HG03521 (cell line): ENCODE results near the gene PDE9A.

Experiments
- ATAC-seq: cut with Tn5 transposase; IDR thresholded peaks from one replicate; pipeline ENCODE4 v1.9.1; 2021; ENCODE audit warnings: mild to moderate bottlenecking, moderate library complexity; ENCODE audit not compliant: unreplicated experiment

PDE9A gene

DNA sequence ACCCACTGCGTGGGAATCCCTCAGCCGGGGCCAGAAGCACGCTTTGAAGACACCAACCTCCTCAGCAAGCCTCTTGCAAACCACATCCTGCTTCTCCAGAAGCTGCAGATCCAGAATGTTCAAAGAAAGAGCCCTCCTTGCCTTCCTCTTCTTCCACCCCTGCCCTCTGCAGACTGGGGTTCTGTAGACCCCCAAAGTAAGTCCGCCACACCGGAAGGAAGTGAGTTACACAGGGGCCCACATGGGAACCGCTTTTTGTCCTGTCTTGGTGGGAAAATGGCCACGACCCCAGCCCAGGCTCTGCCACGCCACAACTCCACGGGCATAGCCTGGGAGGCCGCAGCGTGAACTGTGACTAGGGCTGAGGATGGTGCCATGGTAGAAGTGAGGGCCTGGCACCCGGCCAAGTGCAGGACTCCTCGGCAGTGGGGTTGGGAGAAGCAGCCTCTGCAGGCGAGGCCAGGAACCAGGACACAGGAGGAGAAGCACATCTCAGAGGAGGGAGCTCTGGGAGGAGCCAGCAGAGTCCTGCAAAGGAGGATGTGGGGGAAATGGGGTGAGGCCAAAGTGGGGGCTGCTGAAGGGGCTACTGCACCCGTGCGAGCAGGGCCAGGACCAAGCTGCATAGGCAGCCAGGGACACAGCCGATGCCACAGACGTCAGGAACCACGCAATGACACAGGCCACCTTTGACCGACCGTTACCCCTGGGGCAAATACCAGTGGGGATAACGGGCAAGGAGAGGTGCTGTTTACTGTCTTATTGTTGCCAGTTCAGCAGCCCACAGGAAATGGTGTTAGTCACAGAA, 30.9 kb downstream of the PDE9A start:
- no peak for ATAC-seq

DNA sequence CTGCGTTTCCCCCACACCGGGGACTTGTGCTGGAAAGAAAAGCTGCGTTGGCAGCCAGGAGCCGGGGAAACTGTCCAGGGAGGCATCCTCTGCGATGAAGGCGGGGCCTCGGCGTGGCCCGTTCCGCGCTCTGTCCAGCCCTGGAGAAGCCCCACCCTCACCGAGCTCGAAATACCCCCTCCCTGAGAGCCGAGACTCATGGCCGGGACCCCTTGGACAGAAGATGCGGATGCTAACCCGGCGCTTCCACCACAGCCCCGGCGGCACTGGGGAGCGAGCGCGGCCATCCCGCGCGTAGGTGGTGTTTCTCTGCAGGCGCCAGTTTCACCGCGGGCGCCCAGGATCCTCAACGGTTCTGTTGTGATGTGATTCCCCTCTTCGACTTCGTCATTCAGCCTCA, 31.6 kb downstream of the PDE9A start:
- ATAC-seq: no peak

DNA sequence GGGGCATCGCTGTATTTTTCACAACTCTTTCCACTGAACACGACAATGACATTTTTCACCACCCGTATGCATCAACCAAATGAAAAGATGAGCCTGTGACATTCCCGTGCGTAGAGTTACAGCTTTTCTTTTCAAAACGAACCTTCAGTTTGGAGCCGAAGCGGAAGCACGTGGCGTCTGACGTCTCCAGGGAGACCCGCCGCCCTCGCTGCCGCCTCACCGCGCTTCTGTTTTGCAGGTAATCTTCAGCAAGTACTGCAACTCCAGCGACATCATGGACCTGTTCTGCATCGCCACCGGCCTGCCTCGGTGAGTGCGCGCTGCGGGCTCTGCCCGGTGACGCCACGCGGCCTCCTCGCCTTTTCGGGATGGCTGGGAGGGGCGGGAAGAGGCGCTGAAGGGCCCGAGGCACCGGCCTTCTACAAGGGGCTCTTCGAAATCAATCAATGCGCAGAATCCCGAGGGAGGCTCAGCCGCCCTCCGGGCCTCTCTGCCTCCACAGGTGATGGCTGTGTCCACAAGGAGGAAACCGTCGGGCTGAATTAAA, 32.6 kb downstream of the PDE9A start:
- no peak for ATAC-seq

DNA sequence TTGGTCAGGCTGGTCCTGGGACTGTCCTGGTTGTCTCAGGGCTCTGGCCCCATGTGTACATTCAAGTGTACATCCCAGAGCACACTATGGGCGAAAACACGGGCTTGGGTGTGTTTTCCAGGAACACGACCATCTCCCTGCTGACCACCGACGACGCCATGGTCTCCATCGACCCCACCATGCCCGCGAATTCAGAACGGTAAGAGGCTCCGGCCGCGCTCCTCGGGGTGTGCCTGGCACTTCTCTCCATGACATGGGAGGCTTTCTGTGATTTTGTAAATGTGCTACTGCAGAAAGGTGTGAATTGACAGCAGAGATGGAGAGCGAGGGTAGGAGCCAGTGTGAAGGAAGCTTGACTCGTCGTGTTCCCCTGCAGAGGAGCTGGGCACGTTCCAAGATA, 34.4 kb downstream of the PDE9A start:
- ATAC-seq: no peak

DNA sequence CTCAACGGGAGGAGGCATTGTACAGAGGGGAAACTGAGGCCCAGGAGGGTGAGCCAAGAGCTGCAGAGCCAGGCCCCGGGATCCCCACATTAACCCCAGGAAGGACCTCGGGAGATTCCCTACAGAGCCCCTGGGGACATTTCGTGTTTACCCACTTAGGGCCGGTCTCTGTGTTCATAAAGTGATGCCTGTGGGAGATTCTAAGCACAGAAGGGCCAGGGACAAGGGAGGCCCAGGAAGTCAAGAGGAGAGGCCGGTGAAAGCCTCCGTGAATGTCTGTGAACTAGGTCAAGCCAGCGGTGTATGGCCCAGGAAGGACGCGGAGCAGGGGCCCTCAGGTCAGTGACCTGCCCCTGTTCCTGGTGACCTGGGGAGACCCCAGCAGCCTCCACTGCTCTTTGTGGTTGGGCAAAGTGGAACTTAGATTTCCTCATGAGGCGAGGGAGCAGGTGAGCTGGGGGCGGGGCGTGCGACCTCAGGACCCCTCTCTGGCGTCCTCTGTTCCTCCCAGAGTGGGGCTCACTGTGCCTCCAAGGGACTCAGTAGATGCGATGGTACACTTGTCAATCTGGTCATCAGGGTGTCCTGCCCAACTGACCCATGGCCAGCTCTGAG, 34.9 kb downstream of the PDE9A start:
- ATAC-seq: no peak

DNA sequence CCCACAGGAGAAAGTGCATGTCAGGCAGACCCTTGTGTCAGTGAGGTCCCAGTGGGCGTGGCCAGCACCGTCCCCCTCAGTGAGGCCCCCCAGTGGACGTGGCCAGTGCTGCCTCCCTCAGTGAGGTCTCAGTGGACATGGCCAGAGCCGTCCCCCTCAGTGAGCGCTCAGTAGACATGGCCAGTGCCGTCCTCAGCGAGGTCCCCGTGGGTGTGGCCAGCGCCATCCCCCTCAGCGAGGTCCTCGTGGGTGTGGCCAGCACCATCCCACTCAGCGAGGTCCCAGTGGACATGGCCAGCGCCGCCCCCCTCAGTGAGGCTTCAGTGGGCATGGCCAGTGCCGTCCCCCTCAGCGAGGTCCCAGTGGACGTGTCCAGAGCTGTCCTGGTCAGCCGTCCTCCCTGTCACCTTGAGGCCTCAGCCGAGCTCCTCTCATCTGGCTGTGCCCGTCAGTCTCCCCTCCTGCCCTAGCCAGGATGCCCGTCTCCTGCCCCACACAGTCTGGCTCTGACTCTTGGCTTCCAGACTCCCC, 35.5 kb downstream of the PDE9A start:
- no peak for ATAC-seq

DNA sequence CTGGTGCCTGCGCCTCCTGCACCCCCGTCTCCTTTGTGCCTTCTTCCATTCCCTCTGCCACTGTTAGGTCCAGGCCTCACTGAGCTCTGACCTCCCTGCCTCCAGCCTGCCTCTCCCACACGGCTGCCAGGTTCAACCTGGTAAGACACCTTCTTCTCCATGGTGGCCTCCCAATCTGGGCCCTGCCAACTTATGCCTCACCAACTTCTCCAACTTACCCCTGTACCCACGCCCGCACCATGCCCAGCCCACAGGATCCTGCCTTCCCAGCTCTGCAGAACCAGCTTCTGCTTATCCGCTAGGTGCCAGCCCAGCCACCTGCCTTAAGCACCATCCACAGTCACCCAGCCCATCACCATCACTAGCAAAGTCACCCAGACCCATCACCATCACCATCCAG, 37.2 kb downstream of the PDE9A start:
- no peak for ATAC-seq

DNA sequence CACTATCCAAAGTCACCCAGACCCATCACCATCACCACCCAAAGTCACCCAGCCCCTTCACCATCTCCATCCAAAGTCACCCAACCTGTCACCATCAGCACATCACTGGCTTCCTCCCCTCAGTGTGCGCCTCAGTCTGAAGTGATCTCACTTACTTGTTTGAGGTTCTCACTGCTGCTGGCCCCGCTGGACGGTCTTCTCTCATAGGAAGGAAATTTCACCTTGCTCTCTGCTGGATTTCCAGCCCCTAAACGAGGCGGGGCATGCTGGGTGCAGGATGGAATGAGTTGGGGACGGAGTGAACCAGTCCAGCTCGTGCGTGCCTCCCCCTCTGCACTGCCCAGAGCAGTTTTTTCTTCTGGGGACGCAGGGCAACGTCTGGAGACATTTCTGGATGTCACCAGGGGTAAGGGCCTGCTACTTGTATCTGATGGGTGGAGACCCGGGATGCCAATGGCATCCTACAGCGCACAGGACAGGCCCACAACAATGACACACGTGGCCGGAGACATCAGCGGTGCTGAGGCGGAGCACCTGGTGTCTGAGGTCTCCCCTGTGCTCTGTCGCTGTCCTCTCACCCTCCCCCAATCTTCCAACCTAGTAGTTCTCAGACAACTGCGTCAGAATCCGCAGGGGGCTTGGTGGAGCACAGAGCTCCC, 38.6 kb downstream of the PDE9A start:
- ATAC-seq: no peak

DNA sequence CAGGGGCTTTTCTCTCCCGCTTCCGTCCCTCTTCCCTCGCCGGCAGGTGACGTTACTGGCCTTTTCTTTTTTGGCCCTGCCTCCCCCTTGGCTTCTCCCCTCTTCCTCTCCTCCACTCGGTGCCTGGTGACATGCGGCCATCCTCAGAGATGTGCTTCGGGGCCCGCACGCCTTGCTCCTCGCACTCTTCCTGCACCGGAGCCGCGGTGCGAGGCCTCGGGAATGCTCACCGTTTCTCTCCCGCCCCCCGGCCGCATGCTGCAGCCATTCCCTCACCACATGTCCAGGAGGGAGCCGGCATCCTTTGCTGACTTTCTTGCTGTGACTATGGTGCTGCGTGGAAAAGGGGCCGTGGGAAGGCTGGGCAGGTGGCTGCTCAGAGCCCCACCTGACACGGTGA, 39.3 kb downstream of the PDE9A start:
- no peak for ATAC-seq

DNA sequence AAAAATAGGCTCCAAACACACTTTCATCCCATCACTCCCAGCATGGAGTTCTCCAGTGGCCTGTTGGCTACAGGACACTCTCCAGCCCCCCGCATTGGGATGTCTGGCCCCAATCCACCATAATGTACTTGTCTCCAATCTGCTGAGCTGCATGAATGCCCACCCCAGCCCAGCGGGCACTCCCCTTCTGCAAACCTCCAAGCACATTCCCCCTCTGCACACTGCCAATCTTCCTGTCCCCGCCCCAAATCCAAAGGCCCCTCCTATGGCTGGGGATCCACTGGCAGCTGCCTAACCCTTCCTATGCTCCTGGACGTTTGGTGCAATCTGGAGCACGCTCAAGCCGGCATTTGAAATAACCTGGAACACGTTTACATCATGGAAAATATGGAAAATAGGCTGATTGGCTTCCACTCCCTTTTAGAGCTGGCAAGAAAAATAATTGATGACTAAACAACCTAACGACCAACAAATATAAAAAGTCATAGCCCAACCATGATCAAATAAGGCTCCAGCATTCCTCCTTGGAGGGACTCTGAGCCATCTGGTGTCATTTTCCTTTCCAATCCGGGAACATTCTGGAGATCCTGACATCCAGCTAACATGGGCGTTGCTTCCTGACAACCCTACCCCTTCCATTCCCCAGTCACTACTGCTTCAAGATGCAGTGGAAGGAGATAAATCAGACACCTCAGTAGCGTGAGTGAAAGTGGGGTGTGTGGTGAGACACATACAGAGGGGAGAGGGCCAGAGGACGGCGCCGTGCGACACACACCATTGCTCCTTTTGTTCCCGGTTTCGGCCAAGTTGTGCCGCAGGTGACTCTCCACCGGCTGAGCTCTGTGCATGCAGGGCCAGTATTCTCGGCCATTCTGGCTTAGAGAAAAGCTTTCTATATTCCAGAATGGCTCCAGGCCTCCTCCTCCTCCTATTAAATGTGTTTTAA, 41.6 kb downstream of the PDE9A start:
- ATAC-seq: no peak

DNA sequence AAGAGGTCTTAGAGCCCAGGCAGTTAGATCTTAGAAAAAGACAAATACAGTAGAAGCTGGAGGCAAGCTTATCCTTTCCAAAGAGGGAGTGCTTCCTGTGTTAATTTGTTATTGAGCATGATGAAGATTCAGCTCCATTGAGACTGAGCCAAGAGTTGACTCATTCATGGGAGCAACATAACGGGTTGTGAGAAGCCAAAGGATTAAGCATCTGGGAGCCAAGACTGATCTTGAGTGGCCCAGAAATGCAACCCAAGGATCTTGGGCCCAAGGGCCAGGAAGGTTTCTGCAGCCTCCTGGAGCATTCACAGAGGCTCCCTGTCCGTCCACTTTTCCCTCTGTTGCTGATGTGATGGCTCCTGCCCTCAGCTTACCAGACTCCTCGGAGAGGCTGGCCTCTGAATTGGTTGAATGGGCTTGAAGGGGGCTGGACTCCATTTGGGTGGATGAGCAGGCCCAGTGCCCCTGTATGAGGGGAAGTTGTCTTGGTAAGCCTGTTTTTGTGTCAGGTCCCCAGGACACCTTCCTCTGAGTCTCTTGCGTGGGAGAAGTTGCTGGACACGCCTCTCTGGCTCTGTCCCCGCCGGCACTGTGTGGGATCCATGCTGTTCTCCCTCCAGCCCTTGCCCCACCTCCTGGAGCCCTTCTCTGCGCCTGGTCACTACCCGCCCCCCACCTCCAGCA, 42.4 kb downstream of the PDE9A start:
- ATAC-seq: no peak

DNA sequence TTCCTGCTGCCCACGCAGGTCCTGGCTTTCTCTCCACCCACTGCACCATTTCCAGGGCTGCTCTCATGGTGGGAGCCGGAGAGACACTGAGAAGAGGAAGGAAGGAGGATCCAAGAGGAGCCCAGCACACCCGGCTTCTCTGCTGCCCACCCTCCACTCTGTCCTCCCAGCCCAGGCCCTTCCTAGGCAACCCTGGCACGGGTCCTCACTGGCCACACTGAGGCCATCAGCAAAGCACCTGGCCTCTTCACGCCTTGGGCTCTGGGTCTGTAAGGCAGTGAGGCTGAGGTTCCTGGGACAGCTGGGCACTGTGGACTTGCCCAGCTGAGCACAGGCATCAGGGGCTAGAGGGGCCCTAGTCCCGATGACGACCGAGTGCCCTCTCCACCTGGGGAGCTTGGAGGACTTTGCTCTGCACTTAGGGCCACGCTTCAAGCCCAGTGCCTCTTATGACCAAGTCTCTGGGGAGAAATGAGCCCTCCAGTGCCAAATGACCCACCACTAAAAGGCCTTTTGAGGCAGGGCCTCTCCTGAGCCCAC, 43.1 kb downstream of the PDE9A start:
- ATAC-seq: no peak

DNA sequence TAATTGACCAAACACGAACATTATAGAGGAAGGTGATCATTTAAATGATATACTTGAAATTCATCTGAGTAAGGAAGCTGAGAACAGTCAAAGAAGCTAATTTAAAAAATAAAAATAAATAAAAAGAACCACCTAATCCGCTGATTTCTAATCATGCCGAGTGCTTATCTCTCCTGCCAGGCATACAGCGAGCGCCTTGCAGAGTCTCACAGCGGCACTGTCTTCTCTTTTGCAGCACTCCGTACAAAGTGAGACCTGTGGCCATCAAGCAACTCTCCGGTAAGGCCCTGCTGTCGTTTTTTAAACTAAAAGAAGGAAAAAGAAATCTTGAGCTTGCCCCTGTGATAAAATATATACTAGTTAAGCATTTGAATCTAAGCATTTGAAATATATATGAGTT, 45.3 kb downstream of the PDE9A start:
- ATAC-seq: no peak

DNA sequence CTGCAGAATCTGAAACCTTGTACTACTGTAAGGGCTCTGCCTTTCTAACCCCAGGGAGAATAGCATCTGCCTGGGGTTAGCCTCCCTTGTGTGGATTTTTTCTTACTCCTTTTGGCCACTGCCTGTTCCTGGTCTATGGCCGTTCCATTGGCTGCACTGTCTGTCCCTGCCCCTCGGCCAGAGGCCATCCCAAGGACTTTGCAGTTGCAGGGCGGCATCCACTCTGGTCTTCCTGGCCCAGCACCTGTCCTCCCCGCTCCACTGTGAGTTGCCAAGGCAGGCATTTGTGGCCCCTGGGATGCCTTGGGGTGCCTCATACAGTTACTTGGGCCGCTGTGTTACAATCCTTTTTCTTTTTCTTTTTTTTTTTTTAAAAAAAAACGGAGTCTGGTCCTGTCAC, 45.8 kb downstream of the PDE9A start:
- no peak for ATAC-seq

DNA sequence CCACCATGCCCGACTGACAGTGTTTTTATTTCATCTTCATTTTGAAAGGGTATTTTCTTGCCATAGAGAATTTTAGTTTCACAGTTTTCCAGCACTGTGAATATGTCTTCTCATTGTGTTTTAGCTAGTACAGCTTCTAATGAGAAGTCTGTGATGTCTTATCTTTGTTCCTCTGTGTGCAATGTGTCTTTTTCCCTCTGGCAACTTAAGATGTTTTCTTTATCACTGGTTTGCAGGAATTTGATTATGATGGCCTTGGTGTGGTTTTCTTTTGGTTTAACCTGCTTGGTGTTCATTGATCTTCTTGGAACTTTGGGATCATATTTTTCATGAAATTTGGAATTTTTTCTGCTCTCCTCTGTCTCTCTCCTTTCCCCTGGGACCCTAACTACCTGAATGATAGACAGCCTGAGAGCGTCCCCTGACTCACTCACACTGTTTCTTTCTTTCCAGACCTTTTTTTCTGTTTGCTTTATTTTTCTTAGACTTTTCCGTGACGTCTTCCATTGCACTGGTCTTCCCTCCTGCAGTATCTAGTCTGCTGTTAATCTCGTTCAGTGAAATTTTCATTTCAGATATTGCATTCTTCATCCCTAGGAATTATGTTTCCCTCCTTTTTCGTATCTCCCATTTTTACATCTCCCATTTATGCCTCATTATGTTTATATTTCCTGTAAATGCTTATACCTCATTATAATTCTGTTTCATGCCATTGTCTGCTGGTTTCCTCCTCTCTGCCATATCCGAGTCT, 48.5 kb downstream of the PDE9A start:
- no peak for ATAC-seq

DNA sequence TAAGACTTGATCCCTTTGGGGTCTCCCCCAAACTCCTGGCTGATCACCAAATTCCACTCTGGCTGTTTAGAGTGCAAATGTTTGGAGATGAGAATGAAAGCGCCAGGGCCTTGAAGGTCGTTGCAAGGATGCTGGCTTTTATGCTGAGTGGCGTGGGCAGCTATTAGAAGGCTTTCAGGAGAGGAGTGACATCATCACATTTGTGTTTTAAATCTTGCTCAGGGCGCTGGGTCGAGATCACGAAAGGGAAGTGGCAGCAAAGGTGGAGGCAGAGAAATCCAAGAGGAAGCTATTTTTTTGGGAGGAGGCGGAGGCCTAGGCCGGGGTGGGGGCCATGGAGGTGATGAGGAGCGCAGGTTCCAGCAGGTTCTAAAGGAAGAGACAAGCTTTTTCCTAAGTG, 49.3 kb downstream of the PDE9A start:
- ATAC-seq: no peak

DNA sequence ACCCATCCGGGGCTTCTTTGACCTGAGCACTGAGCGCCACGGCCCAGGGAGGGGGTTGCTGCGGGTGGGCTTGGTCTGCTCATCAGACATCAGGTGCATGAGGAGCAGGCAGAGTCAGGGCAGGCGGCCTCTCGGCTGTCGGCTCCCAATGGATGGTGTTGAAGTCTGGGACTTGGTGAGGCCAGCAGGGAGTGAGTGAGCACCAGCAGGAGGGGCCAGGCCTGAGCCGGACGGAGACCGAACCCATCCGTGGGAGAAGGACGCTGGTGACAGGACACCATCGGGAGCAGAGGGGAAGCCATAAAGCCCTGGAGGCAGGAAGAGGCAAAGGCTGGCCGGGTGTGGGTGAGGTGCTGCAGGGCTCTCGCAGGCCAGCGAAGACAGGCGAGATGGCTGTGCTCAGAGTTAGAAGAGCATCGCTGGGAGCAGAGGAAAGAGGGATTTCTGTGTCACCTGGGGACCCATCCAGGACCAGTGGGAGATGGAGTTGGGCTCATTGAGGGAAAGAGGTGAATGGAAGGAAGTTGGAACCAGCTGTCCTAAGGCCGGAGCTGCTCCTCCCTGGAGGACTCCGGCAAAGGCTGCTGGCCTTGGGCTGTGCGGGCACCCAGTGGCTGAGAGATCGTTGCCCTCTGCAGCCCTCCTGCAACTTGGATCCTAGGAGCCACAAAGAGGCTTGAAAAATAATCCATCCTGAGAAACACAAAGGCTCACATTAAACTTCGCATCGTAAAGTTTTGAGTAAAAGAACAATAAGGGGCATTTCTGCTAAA, 49.9 kb downstream of the PDE9A start:
- ATAC-seq: no peak

DNA sequence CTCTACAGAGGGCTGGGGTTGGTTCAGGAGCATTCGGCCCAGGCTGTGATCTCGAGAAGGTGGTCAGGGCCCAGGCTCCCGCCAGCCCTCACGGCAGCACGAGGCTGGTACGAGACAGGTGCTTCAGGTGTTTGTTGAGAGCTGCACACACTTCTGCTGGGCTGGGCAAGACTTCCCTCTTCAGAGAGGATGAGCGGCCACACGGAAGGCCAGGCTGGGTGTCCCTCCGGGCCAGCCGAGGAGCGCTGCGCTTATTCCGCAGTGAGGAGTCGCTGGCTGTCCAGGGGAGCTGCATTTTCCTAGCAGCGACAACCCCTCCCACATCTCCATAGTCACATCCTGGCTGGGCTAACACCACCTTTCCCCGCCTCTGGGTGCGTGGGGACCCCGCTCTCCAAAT, 50.5 kb downstream of the PDE9A start:
- no peak for ATAC-seq
